SK-N-SH (cell line): ENCODE measurements around the gene CEP170B.

ENCODE experiments used
- CHD2 ChIP-seq: fragments of 150-350 bp; IDR thresholded peaks from 2 replicates; pipeline ENCODE4 v1.6.1; 2018; ENCODE audit warnings: low read length; ENCODE audit not compliant: partially characterized antibody
- CTCF ChIP-seq: fragments of 200-600 bp; sonication (generic); IDR thresholded peaks from 2 replicates; pipeline ENCODE4 v1.6.1; 2017; ENCODE audit warnings: antibody characterized with exemption, mild to moderate bottlenecking, moderate library complexity
- EP300 ChIP-seq, 2 experiments: IDR thresholded peaks; 2 replicates each; pipeline versions ENCODE4 v1.4.0 to v1.6.1; 2012; ENCODE audit warnings: borderline replicate concordance in 1 of 2, low read depth in 1 of 2, low read length in 1 of 2
- EZH2phosphoT487 ChIP-seq: fragments of 200-600 bp; sonication (generic); IDR thresholded peaks from 2 replicates; pipeline ENCODE4 v1.6.1; 2017; ENCODE audit warnings: low read depth, mixed run types, mild to moderate bottlenecking, antibody characterized with exemption, moderate library complexity, borderline replicate concordance
- SIN3A ChIP-seq: IDR thresholded peaks from 2 replicates; pipeline ENCODE4 v1.6.1; 2012; ENCODE audit warnings: low read depth, mild to moderate bottlenecking, low read length, moderate library complexity, borderline replicate concordance
- YY1 ChIP-seq: IDR thresholded peaks from 2 replicates; pipeline ENCODE4 v1.4.0; 2012; ENCODE audit warnings: low read depth, mild to moderate bottlenecking

GRCh38 chr14:104872469-104873341, 7.6 kb downstream of the CEP170B start:
- TF ChIP-seq EP300 (IDR thresholded peaks at IDR 0.05; ENCODE audit: borderline replicate concordance in 1 of 2, low read depth in 1 of 2, low read length in 1 of 2) (no peak), EZH2phosphoT487 (no peak), CTCF (no peak), CHD2 (no peak), SIN3A (no peak), YY1 (no peak)
